ENCODE data around the gene UBTD2. TPM values are rescaled to one million over a fixed set of nuclear protein-coding genes. Genes with fewer than 3 reads are reported as not detected.

UBTD2 gene
- total and polyA plus RNA-seq, 8 donors = 16.2 to 114 (median 93.2) TPM

GRCh38 chr5:172251419-172251818, 32.1 kb downstream of the UBTD2 start:
- intact Hi-C loops (cut with DNase I) = no loop called here
- DNase-seq = no peak
- no peaks in the 10 kb centered on the region for H3K27me3 ChIP-seq
- no peak overlapping the region for H3K4me3 ChIP-seq
- TF ChIP-seq CTCF (IDR thresholded peaks at IDR 0.05) = no peak
- H3K27ac ChIP-seq = no peak overlapping the region
- ATAC-seq = no peak
- peaks cover 0 to 13% of the 10 kb centered on the region in 2 donors for H3K36me3 ChIP-seq
- peaks cover 0 to 24% of the 10 kb centered on the region in 2 donors for H3K9me3 ChIP-seq
- H3K4me1 ChIP-seq = peaks cover 0 to 4% of the 10 kb centered on the region in 2 donors

- Histone ChIP-seq H3K4me1 (peaks cover 0 to 9% of the 10 kb centered on the region in 2 donors), H3K4me3 (no peak overlapping the region), H3K9me3 (peaks cover 0 to 24% of the 10 kb centered on the region in 2 donors), H3K36me3 (no peaks in the 10 kb centered on the region), H3K27me3 (no peaks in the 10 kb centered on the region), H3K27ac (no peak overlapping the region)
- ATAC-seq (no peak), DNase-seq (no peak)
- no peak for TF ChIP-seq CTCF (IDR thresholded peaks at IDR 0.05)
- intact Hi-C loops (cut with DNase I) = no loop called here
These were observed 34.9 kb downstream of the UBTD2 start for GRCh38 chr5:172248637-172249036.

- no peaks in the 10 kb centered on the region for H3K36me3 ChIP-seq
- H3K4me1 ChIP-seq = peaks cover 0 to 4% of the 10 kb centered on the region in 2 donors
- no peak for TF ChIP-seq CTCF (IDR thresholded peaks at IDR 0.05)
- intact Hi-C loops (cut with DNase I) = no loop called here
- DNase-seq (peak in 2 of 4 donors; percentile 75 to 77), ATAC-seq (peak; percentile 37)
- H3K27ac ChIP-seq = no peak overlapping the region
- peaks cover 0 to 6% of the 10 kb centered on the region in 2 donors for H3K9me3 ChIP-seq
- no peaks in the 10 kb centered on the region for H3K27me3 ChIP-seq
- no peak overlapping the region for H3K4me3 ChIP-seq
These were observed 37.9 kb downstream of the UBTD2 start for GRCh38 chr5:172245703-172246125.

GRCh38 chr5:172245046-172245445, 38.5 kb downstream of the UBTD2 start:
- Histone ChIP-seq H3K9me3 (no peaks in the 10 kb centered on the region), H3K4me1 (peaks cover 0 to 4% of the 10 kb centered on the region in 2 donors), H3K4me3 (no peak overlapping the region), H3K36me3 (no peaks in the 10 kb centered on the region), H3K27ac (no peak overlapping the region), H3K27me3 (no peaks in the 10 kb centered on the region)
- no peak for TF ChIP-seq CTCF (IDR thresholded peaks at IDR 0.05)
- DNase-seq (no peak), ATAC-seq (no peak)
- intact Hi-C loops (cut with DNase I) = no loop called here

- ATAC-seq = no peak
- H3K4me1 ChIP-seq = peaks cover 0 to 4% of the 10 kb centered on the region in 2 donors
- H3K36me3 ChIP-seq = no peaks in the 10 kb centered on the region
- intact Hi-C loops (cut with DNase I) = no loop called here
- DNase-seq = no peak
- no peak overlapping the region for H3K4me3 ChIP-seq
- H3K27me3 ChIP-seq = no peaks in the 10 kb centered on the region
- H3K27ac ChIP-seq = no peak overlapping the region
- H3K9me3 ChIP-seq = no peaks in the 10 kb centered on the region
- TF ChIP-seq CTCF (IDR thresholded peaks at IDR 0.05) = no peak
These were observed 40.3 kb downstream of the UBTD2 start for GRCh38 chr5:172243302-172243701.

Measured in left lung (tissue), 10 donors.